Lower lobe of right lung (tissue), 2 donors: ENCODE data around the gene DHX8. TPM values are rescaled to one million over a fixed set of nuclear protein-coding genes. Genes with fewer than 3 reads are reported as not detected.

Source experiments
- ATAC-seq, 2 donors: fragments of 200-7000 bp; cut with Tn5 transposase; one replicate each; pipeline ENCODE4 v1.9.1; 2020 to 2022; ENCODE audit warnings: mild to moderate bottlenecking in 2 of 2, moderate library complexity in 2 of 2
- DNase-seq: peaks from one replicate; pipeline ENCODE4 v3.0.0-alpha.2; 2020
- H3K27ac ChIP-seq: fragments of 200-600 bp; one replicate; pipeline ENCODE4 v1.8.0; 2022
- H3K27me3 ChIP-seq: fragments of 200-600 bp; one replicate; pipeline ENCODE4 v1.8.0; 2022; ENCODE audit warnings: low read depth
- H3K36me3 ChIP-seq: fragments of 200-600 bp; one replicate; pipeline ENCODE4 v1.8.0; 2022; ENCODE audit warnings: mild to moderate bottlenecking
- H3K4me1 ChIP-seq: fragments of 200-600 bp; one replicate; pipeline ENCODE4 v1.8.0; 2022
- H3K4me3 ChIP-seq: fragments of 200-600 bp; one replicate; pipeline ENCODE4 v1.8.0; 2022; ENCODE audit warnings: mild to moderate bottlenecking
- H3K9me3 ChIP-seq: fragments of 200-600 bp; one replicate; pipeline ENCODE4 v1.8.0; 2022
- intact Hi-C: fragments of 100-400 bp; cut with DNase I; formaldehyde crosslinking; loops from one replicate; pipeline ENCODE4 v1.11.0; 2022
- long read RNA-seq: library from polyadenylated mRNA; unstranded; transcript quantifications from one replicate; pipeline ENCODE4 v2.0.0, GENCODE V29; 2021
- total RNA-seq: library from RNA; stranded (reverse); fragmentation: NEBNext Ultra II Directional; extraction: Animal tissue kit (Norgen Biotek cat#: 25700); gene quantifications from one replicate; pipeline ENCODE4 v1.2.1, GENCODE V29; 2021
- TF ChIP-seq, protein P1 (sequence below): fragments of 200-600 bp; IDR thresholded peaks from one replicate; pipeline ENCODE4 v1.8.0; 2022; ENCODE audit warnings: antibody characterized with exemption, mild to moderate bottlenecking
- donor health status: DM: no; HTN: yes; CAD: no; lungs with severe emphysema.

Gene DHX8
- total RNA-seq, result 56.7 TPM
- long read RNA-seq, full-length matches to known transcripts, result 18 of 41 reads
- long read RNA-seq, partial matches to known transcripts, result 10 of 41 reads
- long read RNA-seq, other reads (novel, unspliced or antisense), result 13 of 41 reads

DNA sequence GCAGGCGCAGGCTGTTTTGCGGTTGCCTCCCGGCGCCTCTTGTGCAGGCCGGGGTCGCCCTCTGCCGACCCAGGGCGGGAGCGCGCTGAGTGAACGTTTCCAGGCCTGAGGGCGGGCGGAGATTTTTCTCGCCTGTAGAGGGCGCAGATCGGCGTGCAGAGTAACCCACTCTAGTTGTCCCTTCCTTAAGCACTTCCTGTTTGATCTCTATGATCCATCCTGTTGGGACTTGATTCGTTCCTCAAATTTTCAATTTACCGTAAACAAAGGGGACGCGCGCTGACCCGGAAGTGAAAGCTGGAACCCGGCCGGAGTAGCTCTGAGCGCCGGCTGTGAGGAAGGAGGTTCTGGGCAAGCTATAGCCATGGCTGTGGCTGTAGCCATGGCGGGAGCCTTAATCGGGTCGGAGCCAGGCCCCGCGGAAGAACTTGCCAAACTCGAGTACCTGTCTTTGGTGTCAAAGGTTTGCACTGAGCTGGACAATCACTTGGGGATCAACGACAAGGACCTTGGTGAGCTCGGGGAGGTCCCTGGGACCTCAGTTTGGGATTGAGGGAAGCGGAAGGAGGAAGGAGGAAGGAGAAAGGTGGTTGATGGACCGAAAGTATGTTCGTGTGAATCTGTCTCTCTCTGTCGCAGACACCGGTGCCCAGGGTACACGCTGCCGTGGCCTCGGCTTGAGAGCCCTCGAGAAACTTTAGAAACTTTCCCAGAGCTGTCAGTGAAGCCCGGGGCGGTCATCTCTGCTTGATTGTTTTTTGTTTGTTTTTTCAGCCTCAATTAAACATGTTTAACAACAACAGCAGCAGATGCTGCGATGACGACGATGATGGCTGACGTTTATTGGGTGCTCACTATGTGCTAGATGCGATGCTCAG, at the start of gene DHX8:
TSS of gene DHX8 (plus strand) at position 302 of the 878 bp plus-strand sequence. CDS start at position 365, 63 bp downstream.
- peak within 1 kb of the TSS; percentile 72 for H3K4me3 ChIP-seq
- peak; percentile 99 for DNase-seq
- no peaks in the 10 kb centered on the region for H3K9me3 ChIP-seq
- peak within 1 kb of the TSS; percentile 86 for H3K27ac ChIP-seq
- H3K4me1 ChIP-seq, result peaks cover 26% of the 10 kb centered on the region
- ATAC-seq, result peak; percentile 99 to 100
- intact Hi-C loops, result loop anchor here (2.0 kb wide), 1 partner anchor 89 kb away; no protein-coding TSS in a partner anchor
- TF ChIP-seq, protein P1, sequence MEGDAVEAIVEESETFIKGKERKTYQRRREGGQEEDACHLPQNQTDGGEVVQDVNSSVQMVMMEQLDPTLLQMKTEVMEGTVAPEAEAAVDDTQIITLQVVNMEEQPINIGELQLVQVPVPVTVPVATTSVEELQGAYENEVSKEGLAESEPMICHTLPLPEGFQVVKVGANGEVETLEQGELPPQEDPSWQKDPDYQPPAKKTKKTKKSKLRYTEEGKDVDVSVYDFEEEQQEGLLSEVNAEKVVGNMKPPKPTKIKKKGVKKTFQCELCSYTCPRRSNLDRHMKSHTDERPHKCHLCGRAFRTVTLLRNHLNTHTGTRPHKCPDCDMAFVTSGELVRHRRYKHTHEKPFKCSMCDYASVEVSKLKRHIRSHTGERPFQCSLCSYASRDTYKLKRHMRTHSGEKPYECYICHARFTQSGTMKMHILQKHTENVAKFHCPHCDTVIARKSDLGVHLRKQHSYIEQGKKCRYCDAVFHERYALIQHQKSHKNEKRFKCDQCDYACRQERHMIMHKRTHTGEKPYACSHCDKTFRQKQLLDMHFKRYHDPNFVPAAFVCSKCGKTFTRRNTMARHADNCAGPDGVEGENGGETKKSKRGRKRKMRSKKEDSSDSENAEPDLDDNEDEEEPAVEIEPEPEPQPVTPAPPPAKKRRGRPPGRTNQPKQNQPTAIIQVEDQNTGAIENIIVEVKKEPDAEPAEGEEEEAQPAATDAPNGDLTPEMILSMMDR, result peak; percentile 100
- H3K27me3 ChIP-seq, result no peaks in the 10 kb centered on the region
- H3K36me3 ChIP-seq, result no peaks in the 10 kb centered on the region

DNA sequence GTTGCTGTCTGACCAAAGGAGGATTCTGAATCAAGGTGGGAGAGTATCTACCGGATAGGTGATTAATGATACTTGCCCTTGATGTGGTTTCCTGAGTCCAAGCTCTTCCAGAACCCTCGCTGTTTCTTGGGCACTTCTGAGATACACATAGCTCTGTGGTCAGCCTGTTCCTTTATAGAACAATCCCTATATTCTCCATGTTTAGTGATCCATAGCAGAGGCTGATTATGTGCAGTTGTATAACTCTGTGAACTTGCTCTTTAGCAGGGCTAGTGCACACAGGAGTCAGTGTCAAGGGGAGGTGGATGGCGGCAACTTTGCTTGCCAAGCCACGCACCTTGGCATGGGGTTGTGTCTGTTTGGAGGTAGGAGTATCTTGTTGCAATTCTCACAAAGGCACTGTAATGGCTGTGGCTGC, 48.9 kb upstream of the DHX8 start:
- Histone ChIP-seq H3K27me3 (no peaks in the 10 kb centered on the region), H3K36me3 (no peaks in the 10 kb centered on the region), H3K27ac (no peak overlapping the region), H3K4me3 (no peak overlapping the region), H3K9me3 (no peaks in the 10 kb centered on the region), H3K4me1 (peaks cover 13% of the 10 kb centered on the region)
- DNase-seq (no peak), ATAC-seq (no peak)
- intact Hi-C loops, result no loop called here
- TF ChIP-seq, protein P1, result no peak

DNA sequence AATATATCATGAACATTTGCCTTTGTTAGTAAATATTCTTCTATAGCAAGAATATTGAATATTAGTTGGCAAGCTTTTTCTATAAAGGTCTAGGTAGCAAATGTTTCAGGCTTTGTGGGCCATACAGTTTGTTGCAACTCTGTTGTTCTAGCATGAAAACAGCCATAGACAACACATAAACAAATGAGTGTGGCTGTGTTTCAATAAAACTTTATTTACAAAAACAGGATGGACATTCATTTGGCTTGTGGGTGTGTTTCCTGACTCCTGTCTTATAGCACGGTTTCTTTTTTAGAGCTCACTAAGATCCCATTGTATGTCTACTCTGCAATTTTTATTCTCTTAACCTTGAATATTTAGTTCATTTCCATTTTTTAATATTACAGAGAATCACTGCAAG, 46.0 kb upstream of the DHX8 start:
- H3K36me3 ChIP-seq, result no peaks in the 10 kb centered on the region
- H3K4me1 ChIP-seq, result no peaks in the 10 kb centered on the region
- TF ChIP-seq, protein P1, result no peak
- H3K27me3 ChIP-seq, result no peaks in the 10 kb centered on the region
- no peak overlapping the region for H3K4me3 ChIP-seq
- no peak for DNase-seq
- intact Hi-C loops, result no loop called here
- ATAC-seq, result no peak
- no peak overlapping the region for H3K27ac ChIP-seq
- no peaks in the 10 kb centered on the region for H3K9me3 ChIP-seq

DNA sequence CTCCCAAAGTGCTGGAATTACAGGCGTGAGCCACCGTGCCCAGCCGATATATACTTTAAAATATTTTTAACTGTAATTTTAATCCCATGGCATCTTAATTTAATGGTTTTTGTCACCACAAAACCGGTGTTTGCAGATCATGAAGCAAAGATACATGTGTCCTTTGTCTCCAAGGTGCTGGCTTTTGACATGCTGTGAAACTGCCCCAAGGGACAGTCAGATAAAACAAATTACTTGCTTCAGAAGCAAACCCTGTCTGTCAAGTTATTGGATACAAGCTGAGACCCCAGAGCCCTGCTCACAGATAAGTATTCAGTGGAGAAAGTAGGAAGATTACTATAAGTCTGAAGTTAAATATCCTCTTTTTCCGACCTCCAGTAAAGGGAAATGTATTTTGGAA, 45.1 kb upstream of the DHX8 start:
- ATAC-seq (no peak), DNase-seq (no peak)
- TF ChIP-seq, protein P1, result no peak
- H3K27me3 ChIP-seq, result no peaks in the 10 kb centered on the region
- no peaks in the 10 kb centered on the region for H3K4me1 ChIP-seq
- no peak overlapping the region for H3K27ac ChIP-seq
- intact Hi-C loops, result no loop called here
- no peaks in the 10 kb centered on the region for H3K9me3 ChIP-seq
- H3K4me3 ChIP-seq, result no peak overlapping the region
- H3K36me3 ChIP-seq, result no peaks in the 10 kb centered on the region

DNA sequence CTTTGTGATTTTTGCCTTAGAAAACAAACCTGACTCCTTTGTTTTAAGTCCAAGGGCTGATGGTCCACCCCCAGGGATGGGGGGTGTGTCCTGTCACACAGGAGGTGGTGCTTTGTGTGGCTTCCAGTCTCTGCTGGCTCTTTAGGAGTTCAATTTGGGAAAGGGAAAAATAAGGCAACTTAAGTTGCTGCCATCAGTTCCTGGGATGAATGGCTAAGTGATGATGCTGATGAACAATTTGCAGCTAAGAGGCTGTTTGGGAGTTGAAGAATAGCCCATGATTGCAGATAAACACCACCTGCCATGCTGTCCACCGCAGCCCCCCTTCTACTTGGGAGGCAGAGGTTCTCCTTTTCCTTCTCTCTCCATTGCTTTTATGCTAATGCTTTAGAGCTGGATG, 44.7 kb upstream of the DHX8 start:
- H3K27ac ChIP-seq, result no peak overlapping the region
- DNase-seq (no peak), ATAC-seq (no peak)
- no peaks in the 10 kb centered on the region for H3K9me3 ChIP-seq
- no peaks in the 10 kb centered on the region for H3K4me1 ChIP-seq
- TF ChIP-seq, protein P1, result no peak
- no peaks in the 10 kb centered on the region for H3K27me3 ChIP-seq
- H3K36me3 ChIP-seq, result no peaks in the 10 kb centered on the region
- intact Hi-C loops, result no loop called here
- no peak overlapping the region for H3K4me3 ChIP-seq
